Measurements from ENCODE around the gene CELF6.

- TF ChIP-seq, protein P1, sequence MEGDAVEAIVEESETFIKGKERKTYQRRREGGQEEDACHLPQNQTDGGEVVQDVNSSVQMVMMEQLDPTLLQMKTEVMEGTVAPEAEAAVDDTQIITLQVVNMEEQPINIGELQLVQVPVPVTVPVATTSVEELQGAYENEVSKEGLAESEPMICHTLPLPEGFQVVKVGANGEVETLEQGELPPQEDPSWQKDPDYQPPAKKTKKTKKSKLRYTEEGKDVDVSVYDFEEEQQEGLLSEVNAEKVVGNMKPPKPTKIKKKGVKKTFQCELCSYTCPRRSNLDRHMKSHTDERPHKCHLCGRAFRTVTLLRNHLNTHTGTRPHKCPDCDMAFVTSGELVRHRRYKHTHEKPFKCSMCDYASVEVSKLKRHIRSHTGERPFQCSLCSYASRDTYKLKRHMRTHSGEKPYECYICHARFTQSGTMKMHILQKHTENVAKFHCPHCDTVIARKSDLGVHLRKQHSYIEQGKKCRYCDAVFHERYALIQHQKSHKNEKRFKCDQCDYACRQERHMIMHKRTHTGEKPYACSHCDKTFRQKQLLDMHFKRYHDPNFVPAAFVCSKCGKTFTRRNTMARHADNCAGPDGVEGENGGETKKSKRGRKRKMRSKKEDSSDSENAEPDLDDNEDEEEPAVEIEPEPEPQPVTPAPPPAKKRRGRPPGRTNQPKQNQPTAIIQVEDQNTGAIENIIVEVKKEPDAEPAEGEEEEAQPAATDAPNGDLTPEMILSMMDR (IDR thresholded peaks at IDR 0.05) = no peak
- no peak for TF ChIP-seq POLR2A (IDR thresholded peaks at IDR 0.05)
Observed at GRCh38 chr15:72278737-72279136, 41.2 kb downstream of the CELF6 start.
